ENCODE data around the gene EAPP.
"Not testable (repeated sequence)": the region's sequence is repeated elsewhere in the genome, so short reads cannot be mapped to it uniquely, and the experiment has no call there.

EAPP gene, protein sequence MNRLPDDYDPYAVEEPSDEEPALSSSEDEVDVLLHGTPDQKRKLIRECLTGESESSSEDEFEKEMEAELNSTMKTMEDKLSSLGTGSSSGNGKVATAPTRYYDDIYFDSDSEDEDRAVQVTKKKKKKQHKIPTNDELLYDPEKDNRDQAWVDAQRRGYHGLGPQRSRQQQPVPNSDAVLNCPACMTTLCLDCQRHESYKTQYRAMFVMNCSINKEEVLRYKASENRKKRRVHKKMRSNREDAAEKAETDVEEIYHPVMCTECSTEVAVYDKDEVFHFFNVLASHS

DNA sequence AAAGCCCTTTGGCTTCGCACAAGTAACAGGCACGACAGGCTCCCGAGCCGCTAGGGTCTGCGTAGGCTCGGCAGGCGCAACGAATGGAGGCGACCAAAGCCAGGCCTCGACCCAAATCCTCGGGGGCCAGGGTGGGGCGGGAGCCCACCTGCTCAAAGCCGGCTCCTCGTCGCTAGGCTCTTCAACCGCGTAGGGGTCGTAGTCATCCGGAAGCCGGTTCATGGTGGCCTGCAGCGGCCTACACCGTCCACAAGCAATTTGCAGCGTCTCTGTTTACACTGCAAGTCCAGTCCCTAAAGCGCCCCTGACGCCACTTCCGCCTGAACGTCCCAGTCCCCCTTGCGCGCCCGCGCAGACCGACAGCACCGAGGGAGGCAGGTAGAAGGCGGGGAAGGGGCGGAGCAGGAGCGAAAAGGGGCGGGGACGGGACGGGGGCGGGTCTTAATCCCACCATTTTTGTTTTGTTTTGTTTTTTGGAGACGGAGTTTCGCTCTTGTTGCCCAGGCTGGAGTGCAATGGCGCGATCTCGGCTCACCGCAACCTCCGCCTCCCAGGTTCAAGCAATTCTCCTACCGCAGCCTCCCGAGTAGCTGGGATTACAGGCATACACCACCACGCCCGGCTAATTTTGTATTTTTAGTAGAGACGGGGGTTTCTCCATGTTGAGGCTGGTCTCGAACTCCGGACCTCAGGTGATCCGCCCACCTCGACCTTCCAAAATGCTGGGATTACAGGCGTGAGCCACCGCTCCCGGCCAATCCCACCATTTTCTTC, at the start of gene EAPP:
EAPP (minus strand) TSS at position 295 of the 774 bp plus-strand sequence; CDS start at position 222, 73 bp downstream.
- DNase-seq, result no peak

DNA sequence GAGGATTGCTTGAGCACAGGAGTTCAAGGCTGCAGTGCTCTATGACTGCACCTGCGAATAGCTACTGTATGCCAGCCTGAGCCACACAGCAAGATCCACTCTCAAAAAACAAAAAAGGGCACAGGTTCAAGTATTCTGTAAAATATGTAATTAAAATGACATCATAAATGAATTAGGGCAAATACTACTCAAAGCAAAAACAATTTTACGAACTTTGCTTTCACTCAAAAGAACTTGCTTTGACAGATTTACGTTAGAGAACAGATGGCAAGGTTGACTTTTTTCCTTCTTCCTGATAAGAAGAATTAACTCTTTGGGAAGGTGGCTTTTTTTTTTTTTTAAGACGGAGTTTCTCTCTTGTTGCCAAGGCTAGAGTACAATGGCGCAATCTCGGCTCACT, 44.0 kb upstream of the EAPP start:
- no peak for DNase-seq

DNA sequence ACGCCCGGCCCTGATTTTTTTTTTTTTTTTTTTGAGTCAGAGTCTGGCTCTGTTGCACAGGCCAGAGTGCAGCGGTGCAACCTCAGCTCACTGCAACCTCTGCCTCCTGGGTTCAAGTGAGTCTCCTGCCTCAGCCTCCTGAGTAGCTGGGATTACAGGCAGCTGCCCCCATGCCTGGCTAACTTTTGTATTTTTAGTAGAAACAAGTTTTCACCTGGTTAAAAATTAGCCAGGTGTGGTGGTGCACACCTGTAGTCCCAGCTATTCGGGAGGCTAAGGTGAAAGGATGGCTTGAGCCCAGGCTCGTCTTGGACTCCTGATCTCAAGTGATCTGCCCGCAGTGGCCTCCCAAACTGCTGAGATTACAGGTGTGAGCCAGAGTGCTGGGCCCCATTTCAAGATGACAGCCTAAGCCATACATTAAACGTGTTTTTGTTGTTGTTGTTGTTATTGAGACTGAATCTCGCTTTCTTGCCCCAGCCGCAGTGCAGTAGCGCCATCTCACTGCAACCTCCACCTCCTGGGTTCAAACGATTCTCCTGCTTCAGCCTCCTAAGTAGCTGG, 42.7 kb upstream of the EAPP start:
- no peak for DNase-seq

DNA sequence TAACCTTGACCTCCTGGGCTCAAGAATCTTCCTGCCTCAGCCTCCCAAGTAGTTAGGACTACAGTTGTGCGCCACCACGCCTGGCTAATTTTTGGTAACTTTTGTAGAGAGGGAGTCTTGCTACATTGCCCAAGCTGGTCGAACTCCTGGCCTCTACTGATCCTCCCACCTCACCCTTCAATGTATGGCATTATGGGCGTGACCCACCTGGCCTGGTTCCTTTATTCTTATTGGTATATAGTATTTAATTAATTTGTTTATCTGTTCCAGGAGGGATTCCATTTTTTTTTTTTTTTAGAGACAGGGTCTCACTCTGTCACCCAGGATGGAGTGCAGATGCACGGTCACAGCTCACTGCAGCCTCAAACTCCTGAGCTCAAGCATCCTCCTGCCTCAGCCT, 40.9 kb upstream of the EAPP start:
- no peak for DNase-seq

DNA sequence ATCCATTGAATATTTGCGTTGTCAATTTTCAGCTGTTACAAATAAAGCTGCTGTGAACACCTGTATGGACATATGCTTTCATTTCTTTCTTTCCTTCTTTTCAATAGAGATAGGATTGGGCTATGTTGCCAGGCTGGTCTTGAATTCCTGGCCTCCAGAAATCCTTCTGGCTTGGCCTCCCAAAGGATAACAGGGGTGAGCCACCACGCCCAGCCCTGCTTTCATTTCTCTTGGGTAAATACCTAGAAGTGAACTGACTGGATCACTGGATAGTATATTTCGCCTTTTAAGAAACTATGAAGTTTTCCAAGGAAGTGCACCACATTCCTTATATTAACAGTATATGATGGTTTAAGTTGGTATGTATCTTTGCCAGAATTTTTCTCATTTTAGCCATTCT, 32.3 kb upstream of the EAPP start:
- DNase-seq, result no peak

DNA sequence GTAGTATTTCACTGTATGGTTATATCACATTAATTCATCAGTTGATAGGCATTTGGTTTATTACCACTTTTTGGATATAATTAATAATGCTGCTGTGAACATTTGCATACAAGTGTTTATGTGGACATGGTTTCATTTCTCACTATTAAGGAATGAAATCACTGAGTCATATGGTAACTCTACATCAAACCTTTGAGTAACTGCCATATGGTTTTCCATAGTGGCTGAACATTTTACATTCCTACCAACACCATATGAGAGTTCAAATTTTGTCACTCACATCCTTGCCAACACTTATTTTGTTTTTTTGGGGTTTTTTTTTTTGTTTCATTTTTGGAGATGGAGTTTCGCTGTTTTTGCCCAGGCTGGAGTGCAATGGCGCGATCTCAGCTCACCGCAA, 30.2 kb upstream of the EAPP start:
- DNase-seq, result no peak

DNA sequence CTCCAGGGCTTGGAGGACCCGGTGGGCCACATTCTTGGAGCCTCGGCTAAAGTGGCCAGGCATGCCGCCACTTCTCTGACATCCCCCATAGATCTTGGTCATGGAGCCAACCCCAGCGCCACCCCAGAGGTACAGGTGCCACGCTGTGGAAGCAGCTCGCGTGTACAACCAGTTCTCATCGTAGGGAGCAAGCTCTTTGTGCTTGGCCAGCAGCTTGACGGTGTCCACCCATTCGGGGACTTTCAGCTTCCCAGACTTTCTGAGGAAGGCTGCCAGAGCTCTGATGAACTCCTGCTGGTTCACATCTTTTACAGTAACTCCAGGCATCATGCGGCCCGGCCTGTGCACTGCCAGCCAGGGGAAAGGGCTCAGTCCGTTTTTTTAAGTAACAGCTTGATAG, 29.3 kb upstream of the EAPP start:
- DNase-seq, result no peak

DNA sequence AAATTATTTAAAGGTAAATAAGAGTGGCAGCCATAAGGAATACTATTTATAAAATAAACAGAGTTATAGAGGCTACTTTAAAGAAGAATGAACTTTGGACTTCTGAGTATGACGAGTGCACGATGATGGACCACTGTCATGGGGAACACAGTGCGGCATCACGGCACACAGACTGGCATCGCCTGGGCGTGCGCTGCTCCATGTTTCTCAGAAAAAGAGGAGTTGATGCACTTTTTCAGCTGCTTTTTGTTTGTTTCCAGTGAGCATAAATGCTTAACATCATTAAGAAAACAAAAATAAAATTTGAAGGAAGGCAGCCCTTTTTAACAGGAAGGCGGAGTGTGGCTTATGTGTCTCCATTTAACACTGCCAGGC, 23.3 kb upstream of the EAPP start:
- DNase-seq, result no peak

DNA sequence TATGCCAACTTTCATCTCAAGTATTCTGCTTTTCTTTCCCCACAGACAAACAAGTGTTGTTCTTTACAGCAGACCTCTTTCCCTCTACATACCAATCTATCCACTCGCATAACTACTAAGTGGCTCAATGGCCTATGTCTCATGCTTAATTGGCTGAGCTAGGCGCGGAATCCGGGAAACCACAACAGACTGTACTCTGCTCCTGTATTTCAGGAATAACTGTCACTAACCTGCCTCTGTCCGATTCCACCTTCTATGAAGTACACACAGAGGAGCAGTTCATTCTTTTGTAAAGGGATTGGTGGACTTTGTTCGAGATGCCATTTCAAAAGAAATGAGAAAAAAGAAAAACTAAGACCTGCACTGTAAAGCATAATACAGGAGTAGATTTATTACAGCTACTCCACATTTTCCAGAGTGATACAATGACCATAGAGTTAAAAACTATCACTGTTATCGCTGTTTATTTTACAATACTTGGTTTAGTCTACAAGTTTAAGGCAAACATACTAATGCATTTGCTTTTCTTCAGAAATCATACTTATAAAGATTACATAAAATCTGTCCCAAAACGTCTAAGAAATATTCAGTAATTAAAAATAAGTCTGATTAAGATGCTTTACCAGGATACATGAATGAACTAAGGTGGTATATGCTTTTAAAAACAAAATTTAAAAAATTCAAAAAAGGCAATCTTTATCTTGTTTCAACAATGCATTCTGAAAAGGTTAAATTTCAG, 22.7 kb upstream of the EAPP start:
- not testable (repeated sequence) for DNase-seq

DNA sequence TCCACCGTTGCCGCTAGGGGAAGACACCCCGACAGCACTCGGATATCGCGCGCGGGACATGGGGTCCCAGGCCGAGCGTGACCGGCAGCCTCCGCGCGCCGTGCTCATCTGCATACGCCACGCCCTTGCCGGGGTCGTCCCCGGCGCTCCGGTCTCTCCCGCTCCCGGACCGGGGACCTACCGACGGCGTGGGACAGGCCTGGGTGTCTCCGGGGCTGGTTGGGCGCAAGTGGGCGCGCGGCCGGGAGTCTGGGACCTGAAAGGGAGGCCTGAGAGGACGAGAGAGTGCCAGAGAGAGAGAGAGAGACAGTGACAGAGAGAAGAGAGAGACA, 17.0 kb upstream of the EAPP start:
- not testable (repeated sequence) for DNase-seq

DNA sequence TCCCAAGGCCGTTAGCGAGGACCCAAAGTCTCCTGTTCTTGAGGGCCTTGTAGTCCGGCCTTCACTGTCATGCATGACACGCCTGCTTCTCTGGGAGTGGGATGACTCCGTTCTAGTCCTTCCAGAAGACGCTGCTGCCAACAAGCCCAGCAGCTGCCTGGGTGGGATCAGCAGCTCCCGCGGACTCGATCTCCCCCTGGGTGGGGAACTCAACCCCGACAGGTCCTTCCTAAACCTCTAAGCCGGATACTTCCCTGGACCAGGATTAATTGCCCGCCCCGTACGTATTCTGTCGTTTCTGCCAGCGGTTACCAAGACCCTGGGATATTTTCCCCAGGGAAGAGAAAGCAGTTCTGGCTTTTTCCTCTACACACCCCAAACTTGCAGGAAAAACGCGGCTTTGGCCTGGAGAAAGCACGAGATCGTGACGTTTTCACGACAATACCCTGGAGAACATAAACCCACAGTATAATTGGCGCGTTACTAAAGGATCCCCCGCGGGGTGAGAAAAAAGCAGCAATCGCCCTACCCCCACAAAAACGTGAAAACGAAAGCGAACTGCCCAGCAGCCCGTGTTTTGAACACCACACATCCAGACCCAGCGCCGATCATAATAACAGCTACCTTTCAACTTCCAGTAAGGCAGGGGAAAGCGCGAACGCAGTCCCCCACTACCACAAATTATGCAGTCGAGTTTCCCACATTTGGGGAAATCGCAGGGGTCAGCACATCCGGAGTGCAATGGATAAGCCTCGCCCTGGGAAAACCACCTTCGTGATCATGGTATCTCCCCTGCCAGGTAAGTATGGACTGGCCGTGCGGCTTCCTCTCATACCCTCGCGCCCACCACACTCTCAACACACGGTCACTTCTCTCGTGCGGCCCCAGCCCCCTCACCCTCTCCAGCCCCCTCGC, 16.3 kb upstream of the EAPP start:
- DNase-seq, result not testable (repeated sequence)

DNA sequence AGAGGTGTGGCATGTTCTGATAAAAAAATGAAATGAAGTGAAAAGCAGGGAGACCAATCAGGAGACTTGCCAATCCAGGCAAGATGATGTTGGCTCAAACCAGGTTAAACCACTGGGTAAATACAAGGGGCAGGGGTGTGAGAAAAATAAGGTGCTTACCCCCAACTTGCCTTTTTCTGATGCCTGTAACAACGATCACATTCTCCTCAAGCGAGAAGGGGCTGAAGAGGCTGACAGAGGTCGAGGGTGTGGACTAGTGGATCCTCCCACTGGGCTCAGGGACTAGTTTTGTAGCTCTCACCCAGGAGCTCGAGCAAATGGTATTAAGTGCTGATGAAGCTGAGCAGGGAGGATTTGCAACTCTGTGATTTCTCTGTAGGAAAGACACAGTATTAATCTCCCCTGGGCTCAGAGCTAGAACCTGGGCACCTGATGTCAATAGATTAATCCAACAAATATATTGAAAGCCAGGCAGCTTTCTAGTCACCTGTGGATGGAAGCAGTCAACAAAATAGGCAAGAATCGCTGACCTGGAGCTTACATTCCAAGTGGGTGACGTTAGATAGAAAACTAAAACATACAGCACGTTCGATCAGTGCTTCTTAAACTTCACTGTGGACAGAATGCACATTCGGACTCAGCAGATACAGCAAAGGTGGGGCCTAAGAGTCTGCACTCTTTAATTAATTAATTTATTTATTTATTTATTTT, 15.2 kb upstream of the EAPP start:
- DNase-seq, result no peak

DNA sequence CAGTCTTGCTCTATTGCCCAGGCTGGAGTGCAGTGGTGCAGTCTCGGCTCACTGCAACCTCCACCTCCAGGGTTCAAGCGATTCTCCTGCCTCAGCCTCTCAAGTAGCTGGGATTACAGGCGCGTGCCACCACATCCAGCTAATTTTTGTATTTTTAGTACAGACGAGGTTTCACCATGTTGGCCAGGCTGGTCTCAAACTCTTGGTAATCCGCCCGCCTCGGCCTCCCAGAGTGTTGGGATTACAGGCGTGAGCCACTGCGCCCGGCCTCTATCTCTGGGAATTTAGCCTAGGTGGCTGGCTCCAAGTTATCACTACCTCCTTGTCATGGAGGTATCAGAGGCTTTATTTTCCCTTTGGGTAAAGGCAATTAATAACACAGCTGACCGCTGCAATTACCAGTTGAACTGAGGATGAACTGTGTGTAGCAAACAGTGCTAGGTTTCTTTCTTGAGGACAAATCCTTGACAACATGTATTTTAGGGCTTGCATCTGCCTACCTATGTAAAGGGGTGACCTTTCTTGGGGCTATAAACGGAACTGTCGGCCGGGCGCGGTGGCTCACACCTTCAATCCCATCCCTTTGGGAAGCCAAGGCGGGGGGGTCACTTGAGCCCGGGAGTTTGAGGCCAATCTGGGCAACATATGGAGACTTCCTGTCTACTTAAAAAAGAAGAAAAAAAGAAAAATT, 9.9 kb upstream of the EAPP start:
- not testable (repeated sequence) for DNase-seq

DNA sequence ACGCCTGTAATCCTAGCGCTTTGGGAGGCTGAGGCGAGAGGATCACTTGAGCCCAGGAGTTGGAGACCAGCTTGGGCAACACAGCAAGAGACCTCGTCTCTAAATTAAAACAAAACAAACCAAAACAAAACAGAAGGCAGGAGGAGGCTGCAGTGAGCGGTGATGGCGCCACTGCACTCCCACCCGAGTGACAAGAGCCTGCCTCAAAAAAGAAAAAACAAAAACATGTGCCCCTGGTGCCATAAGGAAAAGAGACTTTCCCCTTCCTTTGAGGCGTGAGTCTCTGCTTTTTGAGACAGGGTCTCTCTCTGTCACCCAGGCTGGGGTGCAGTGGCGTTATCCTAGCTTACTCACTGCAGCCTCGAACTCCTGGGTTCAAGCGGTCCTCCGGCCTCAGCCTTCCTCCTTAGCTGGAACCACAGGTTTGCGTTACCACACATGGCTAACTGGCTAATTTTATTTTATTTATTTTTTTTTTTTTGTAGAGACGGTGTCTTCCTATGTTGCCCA, 9.0 kb upstream of the EAPP start:
- DNase-seq, result no peak

DNA sequence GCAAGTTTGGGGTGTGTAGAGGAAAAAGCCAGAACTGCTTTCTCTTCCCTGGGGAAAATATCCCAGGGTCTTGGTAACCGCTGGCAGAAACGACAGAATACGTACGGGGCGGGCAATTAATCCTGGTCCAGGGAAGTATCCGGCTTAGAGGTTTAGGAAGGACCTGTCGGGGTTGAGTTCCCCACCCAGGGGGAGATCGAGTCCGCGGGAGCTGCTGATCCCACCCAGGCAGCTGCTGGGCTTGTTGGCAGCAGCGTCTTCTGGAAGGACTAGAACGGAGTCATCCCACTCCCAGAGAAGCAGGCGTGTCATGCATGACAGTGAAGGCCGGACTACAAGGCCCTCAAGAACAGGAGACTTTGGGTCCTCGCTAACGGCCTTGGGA, 7.6 kb upstream of the EAPP start:
- not testable (repeated sequence) for DNase-seq

DNA sequence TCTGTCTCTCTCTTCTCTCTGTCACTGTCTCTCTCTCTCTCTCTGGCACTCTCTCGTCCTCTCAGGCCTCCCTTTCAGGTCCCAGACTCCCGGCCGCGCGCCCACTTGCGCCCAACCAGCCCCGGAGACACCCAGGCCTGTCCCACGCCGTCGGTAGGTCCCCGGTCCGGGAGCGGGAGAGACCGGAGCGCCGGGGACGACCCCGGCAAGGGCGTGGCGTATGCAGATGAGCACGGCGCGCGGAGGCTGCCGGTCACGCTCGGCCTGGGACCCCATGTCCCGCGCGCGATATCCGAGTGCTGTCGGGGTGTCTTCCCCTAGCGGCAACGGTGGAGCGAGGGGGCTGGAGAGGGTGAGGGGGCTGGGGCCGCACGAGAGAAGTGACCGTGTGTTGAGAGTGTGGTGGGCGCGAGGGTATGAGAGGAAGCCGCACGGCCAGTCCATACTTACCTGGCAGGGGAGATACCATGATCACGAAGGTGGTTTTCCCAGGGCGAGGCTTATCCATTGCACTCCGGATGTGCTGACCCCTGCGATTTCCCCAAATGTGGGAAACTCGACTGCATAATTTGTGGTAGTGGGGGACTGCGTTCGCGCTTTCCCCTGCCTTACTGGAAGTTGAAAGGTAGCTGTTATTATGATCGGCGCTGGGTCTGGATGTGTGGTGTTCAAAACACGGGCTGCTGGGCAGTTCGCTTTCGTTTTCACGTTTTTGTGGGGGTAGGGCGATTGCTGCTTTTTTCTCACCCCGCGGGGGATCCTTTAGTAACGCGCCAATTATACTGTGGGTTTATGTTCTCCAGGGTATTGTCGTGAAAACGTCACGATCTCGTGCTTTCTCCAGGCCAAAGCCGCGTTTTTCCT, 7.0 kb upstream of the EAPP start:
- not testable (repeated sequence) for DNase-seq

DNA sequence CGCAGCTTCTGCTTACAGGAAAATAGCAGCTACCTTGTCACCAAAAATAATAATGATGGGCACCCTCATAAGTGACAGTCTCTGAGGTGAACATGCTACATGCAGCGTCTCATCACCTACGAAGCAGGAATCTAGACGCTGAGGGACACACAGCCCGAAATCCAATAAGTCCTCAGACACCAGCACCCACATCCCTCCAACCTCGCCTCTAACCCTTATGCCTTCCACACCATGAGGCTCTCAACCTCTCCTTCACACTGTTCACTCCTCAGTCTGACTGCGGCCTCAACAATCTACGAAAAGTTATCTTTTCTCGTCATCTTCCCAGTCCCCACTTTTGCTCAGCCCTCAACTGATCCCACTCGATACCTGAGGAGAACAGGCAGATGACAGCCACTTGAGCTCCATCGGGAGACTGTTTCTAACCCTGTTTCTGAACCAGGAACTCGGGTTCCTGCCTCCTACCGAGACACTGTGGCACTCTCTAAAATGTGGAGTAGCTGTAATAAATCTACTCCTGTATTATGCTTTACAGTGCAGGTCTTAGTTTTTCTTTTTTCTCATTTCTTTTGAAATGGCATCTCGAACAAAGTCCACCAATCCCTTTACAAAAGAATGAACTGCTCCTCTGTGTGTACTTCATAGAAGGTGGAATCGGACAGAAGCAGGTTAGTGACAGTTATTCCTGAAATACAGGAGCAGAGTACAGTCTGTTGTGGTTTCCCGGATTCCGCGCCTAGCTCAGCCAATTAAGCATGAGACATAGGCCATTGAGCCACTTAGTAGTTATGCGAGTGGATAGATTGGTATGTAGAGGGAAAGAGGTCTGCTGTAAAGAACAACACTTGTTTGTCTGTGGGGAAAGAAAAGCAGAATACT, 919 bp upstream of the EAPP start:
- DNase-seq, result not testable (repeated sequence)

DNA sequence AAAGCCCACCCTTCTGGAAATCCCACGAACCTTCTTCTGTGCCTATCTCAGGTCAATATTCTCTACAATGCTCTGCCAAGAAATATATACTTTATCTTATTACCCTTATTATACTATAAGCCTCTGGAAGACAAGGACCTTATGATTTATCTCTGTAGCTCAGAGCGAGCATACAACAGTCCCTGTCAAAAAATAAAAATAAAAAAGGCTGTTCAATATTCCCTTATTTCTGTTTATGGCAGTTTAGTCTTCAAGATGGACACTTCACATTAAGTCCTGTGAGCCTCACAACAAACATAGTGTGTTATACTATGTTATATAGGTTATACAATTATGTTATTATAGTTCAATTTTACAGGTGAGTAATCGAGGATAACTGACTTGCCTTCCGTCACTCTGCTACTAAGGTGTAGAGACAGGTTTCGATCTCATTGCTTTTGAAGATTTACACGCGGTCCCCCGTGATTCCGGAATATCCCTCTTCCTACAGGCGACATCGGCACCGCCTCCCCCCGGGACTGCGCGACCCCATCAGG, 562 bp downstream of the EAPP start:
- DNase-seq, result no peak

DNA sequence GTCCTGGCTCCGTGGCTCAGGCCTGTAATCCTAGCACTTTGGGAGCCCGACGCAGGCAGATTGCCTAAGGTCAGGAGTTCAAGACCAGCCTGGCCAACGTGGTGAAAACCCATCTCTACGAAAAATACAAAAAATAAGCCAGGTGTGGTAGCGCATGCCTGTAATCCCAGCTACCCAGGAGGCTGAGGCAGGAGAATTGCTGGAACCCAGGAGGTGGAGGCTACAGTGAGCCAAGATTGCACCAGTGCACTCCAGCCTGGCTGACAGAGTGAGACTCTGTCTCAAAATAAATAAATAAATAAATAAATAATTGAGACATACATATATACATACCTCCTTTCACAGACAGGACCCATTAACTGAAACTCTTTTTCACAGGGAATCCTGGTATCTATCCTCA, 1.4 kb downstream of the EAPP start:
- DNase-seq, result not testable (repeated sequence)

Data from NCI-H774 (cell line).